GM12864 (cell line): Measurements from ENCODE around the gene ARMH1.
A peak's percentile ranks its signal among the peaks of the same experiment; 100 is the strongest.
"Not testable (repeated sequence)": the region's sequence is repeated elsewhere in the genome, so short reads cannot be mapped to it uniquely, and the experiment has no call there.

Experiments
- DNase-seq: peaks from one replicate; pipeline ENCODE4 v3.0.0-alpha.2; 2011; ENCODE audit warnings: low read depth
- H3K4me3 ChIP-seq: 2 replicates; pipeline ENCODE4 v1.5.1; 2011; ENCODE audit warnings: mild to moderate bottlenecking, low read depth, low read length, control low read depth
- TF ChIP-seq, protein P1 (sequence below): IDR thresholded peaks from 2 replicates; pipeline ENCODE4 v1.5.1; 2011; ENCODE audit warnings: low read depth, mild to moderate bottlenecking, moderate library complexity, low read length, control low read depth, inconsistent platforms; ENCODE audit errors: missing control alignments

ARMH1 gene

DNA sequence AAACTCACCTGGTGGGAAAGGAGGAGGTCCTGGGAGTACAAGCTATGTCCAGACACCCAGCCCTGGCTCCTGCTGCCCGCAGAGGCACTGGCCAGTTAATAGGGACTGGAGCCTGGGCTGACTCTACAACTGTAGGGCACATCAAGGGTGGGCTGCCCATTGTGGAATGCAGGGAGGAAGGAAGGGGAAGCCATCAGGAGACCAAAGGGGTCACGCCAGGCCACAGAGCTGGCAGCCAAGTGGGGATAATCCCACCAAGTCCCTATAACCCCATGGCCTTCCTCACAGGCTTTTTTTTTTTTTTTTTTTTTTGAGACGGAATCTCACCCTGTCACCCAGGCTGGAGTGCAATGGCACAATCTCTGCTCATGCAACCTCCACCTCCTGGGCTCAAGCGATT, 14.9 kb upstream of the ARMH1 start:
- no peak for DNase-seq
- TF ChIP-seq, protein P1, sequence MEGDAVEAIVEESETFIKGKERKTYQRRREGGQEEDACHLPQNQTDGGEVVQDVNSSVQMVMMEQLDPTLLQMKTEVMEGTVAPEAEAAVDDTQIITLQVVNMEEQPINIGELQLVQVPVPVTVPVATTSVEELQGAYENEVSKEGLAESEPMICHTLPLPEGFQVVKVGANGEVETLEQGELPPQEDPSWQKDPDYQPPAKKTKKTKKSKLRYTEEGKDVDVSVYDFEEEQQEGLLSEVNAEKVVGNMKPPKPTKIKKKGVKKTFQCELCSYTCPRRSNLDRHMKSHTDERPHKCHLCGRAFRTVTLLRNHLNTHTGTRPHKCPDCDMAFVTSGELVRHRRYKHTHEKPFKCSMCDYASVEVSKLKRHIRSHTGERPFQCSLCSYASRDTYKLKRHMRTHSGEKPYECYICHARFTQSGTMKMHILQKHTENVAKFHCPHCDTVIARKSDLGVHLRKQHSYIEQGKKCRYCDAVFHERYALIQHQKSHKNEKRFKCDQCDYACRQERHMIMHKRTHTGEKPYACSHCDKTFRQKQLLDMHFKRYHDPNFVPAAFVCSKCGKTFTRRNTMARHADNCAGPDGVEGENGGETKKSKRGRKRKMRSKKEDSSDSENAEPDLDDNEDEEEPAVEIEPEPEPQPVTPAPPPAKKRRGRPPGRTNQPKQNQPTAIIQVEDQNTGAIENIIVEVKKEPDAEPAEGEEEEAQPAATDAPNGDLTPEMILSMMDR: no peak
- no peak overlapping the region for H3K4me3 ChIP-seq

DNA sequence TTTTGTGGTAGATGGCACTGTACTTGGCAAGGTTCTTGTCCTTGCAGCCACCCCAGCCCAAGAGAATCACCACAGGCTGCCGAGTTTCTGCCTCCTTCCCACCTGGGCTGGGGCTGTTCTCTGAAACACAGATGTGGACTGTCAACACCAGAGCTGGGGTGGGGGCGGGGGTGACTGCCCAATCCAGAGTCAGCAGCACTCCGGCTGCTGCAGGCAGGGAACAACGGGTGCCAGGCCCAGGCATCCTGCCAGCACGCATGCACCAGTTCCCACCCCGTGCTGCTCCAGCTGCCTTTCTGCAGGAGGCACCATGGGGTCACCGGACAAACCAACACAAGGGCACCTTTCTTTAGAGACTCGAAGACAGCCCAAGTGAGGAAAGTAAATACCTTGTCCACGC, 14.3 kb upstream of the ARMH1 start:
- DNase-seq: no peak
- no peak overlapping the region for H3K4me3 ChIP-seq
- TF ChIP-seq, protein P1: no peak

DNA sequence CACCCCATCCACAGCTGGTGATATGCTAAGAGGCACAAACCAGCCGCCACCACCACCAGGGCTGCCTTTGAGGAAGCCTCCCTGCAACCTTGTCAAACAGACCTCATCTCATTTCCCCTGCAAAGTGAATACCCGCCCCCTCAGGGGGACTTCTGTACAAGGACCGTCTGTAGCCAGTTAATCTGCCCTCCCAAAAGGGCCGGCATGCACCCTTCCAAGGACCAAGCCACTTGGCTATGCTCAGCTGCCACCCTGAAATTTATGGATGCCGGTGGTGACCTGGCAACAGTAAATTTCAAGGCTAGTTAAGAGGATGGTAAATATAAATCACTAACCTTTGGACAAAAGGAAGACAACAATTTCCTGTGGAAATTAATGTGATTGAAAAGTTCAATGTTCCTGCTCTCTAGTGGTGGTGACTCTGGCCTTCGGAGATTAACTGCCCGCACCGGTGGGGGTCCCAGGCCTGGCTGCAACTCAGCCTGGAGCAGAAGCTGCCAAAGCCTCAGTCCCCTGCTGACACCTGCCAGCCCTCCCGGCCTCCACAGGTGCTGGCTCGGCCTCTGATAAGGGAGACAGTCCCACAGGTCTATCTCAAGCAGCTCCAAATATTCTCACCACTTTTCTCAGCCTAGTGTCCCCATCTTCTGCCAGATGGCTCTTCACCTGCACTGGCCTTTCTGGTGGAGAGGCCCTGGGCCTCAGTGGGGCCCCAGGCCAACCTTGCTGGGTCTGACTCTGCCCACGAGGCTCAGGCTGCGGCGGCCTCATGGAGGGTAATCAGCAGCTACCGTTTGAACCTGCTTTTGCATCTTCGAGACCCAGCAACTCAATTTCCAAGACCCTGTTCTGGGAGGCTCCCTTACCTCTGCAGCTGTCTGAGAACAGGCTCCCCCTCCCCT, 12.5 kb upstream of the ARMH1 start:
- no peak for DNase-seq
- H3K4me3 ChIP-seq: no peak overlapping the region
- TF ChIP-seq, protein P1: no peak

DNA sequence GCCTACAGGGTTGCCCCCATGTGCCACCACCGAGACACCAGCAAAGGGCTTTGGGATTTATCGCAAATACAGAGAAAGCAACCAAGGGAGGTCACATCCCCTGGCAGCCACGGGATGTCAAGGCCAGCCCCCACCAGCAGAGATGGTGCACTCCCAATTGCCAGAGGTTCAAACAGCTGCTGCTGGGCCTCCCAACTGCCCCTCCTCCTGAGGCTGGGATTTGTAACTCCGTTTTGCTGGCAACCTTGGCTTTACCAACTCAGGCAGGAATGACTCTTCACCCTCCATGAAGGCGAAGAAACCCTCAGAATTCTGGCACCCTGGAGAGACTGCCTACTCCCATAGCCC, 11.9 kb upstream of the ARMH1 start:
- no peak for DNase-seq
- H3K4me3 ChIP-seq: no peak overlapping the region
- TF ChIP-seq, protein P1: no peak

DNA sequence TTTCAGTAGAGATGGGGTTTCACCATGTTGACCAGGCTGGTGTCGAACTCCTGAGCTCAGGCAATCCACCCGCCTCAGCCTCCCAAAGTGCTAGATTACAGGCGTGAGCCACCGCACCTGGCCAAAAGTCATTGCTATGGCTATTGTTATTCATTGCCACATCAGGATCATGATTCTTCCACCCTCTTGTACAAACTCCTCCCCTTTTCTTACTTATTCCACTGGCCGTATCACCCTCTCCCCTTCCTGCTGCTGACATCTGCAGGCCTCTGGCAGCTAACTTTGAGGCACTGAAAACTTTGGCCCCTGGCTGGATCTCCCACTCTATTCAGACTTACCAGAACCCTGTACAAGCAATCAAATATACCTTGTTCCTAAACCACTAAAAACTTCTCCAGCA, 11.1 kb upstream of the ARMH1 start:
- no peak overlapping the region for H3K4me3 ChIP-seq
- DNase-seq: no peak

DNA sequence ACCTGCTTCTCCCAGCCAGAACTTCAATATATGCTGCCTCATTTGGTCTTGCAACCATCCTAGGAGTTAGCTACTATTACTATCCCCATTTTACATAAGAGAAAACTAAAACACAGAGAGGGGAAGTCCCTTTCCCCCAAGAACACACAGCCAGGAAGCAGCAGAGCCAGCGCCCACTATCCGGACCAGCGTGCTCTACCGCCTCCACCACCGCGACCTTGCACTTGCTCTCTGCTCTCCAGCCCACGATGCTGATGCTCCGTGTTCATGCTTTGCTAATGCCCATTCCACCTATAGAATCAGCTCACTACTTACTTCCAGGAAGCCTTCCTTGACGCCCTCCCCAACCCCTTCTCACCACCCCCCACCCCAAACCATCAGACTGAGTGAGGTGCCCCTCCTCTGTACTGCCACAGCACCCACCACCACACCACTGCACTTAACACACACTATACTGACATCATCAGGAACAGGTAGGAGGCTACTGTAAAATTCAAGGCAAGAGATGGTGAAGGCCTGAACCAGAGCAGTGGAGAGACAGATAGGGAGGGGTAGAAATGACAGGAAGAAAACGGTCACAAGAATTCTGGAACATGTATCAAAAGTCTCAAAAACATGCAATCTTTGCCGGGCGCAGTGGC, 9.7 kb upstream of the ARMH1 start:
- DNase-seq: peak; percentile 12
- H3K4me3 ChIP-seq: no peak overlapping the region
- TF ChIP-seq, protein P1: no peak

More for the DNA sequence above, 11.1 kb upstream of the ARMH1 start:
- TF ChIP-seq, protein P1: no peak

DNA sequence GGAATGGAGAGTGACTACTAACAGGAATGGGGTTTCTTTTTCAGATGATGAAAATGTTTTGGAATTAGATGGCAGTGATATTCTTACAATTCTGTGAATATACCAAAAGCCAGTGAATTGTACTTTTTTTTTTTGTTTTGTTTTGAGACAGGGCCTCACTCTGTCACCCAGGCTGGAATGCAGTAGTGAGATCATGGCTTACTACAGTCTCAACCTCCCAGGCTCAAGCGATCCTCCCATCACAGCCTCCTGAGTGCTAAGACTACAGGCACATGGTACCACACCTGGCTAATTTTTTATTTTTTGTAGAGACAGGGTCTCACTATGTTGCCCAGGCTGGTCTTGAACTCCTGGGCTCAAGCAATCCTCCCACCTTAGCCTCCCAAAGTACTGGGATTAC, 7.8 kb upstream of the ARMH1 start:
- H3K4me3 ChIP-seq, DNase-seq: not testable (repeated sequence)
